ENCODE measurements around the gene TMC1.

GRCh38 chr9:72579190-72579589 is 57.8 kb downstream of the TMC1 start:
- TF ChIP-seq CTCF (IDR thresholded peaks at IDR 0.05) (no peak), EP300 (IDR thresholded peaks at IDR 0.05) (no peak)

Measured in suprapubic skin (tissue), 3 donors.